HepG2 (cell line): ENCODE data around the gene NDE1. TPM values are rescaled to one million over a fixed set of nuclear protein-coding genes. Genes with fewer than 3 reads are reported as not detected.

Experiments
- ATAC-seq: fragments of 200-7000 bp; cut with Tn5 transposase; 3 replicates; pipeline ENCODE4 v1.9.1; 2020; ENCODE audit warnings: mild to moderate bottlenecking, moderate library complexity
- BruUV-seq: library from RNA; stranded (reverse); fragments of 400-500 nt; replicated peaks from 2 replicates; lab custom pipeline; 2021; lab: Mats Ljungman, UMichigan
- CTCF ChIA-PET: fragments of 300-600 bp; formaldehyde crosslinking; extraction: SDS; loops from one replicate; lab custom pipeline; 2021; ENCODE audit warnings: low total read pairs, inconsistent platforms, low intra/inter-chr PET ratio; lab: Yijun Ruan, JAX
- POLR2A ChIA-PET: fragments of 350-600 bp; sonication (Branson Sonifier 250); formaldehyde crosslinking; loops from one replicate; lab custom pipeline; 2020; ENCODE audit warnings: antibody characterized with exemption, inconsistent platforms; lab: Yijun Ruan, JAX
- DNase-seq: peaks from one replicate; pipeline ENCODE4 v3.0.0-alpha.2; 2015; ENCODE audit warnings: low spot score
- FAIRE-seq: peaks from 3 replicates; lab custom pipeline; 2011; peaks lifted over from hg19 to GRCh38; lab: Jason Lieb, UNC
- H2AFZ ChIP-seq: one replicate; pipeline ENCODE4 v1.6.1; 2011; ENCODE audit warnings: low read length, inconsistent platforms
- H3K27ac ChIP-seq: fragments of 300-600 bp; 3 replicates; pipeline ENCODE4 v1.8.0; 2011; ENCODE audit warnings: mixed run types, mild to moderate bottlenecking, mixed read lengths, low read length, inconsistent platforms; ENCODE audit not compliant: insufficient read depth; ENCODE audit errors: extremely low read length
- H3K27me3 ChIP-seq, 2 experiments: fragments of 200-600 bp in 1 of 2; 2 replicates in 1 of 2; 3 replicates in 1 of 2; pipeline versions ENCODE4 v1.6.0 to v1.8.0; 2011; ENCODE audit warnings: low read length in 2 of 2, mild to moderate bottlenecking in 2 of 2, moderate library complexity in 2 of 2, inconsistent platforms in 1 of 2; ENCODE audit not compliant: insufficient read depth in 2 of 2, control insufficient read depth in 1 of 2
- H3K36me3 ChIP-seq, 2 experiments: fragments of 200-600 bp in 1 of 2; replicated peaks in 1 of 2; 2 replicates in 1 of 2; 3 replicates in 1 of 2; pipeline versions ENCODE4 v1.5.1 to v1.8.0; 2011; ENCODE audit warnings: low read length in 2 of 2, inconsistent platforms in 1 of 2; ENCODE audit not compliant: insufficient read depth in 2 of 2, control insufficient read depth in 1 of 2
- H3K4me1 ChIP-seq: 2 replicates; pipeline ENCODE4 v1.5.1; 2012; ENCODE audit warnings: low read length, inconsistent platforms; ENCODE audit not compliant: insufficient read depth
- H3K4me2 ChIP-seq: 2 replicates; pipeline ENCODE4 v1.6.0; 2011; ENCODE audit warnings: low read depth, low read length, inconsistent platforms
- H3K4me3 ChIP-seq, 3 experiments: fragments of 200-600 bp in 1 of 3; sonication (generic), shearing (Covaris generic) in 1 of 3; replicated peaks in 1 of 3; 2 replicates each; pipeline ENCODE4 v1.5.1; 2011 to 2016; ENCODE audit warnings: low read length in 3 of 3, inconsistent platforms in 2 of 3, low read depth in 2 of 3, mild to moderate bottlenecking in 2 of 3, control low read depth in 1 of 3, mixed read lengths in 1 of 3; ENCODE audit not compliant: insufficient read depth in 1 of 3
- H3K79me2 ChIP-seq: one replicate; pipeline ENCODE4 v1.6.1; 2011; ENCODE audit warnings: low read length, inconsistent platforms; ENCODE audit not compliant: insufficient read depth
- H3K9ac ChIP-seq: 2 replicates; pipeline ENCODE4 v1.6.0; 2011; ENCODE audit warnings: mild to moderate bottlenecking, low read depth, low read length, inconsistent platforms; ENCODE audit not compliant: insufficient read depth
- H3K9me3 ChIP-seq: 2 replicates; pipeline ENCODE4 v1.5.1; 2012; ENCODE audit warnings: mild to moderate bottlenecking, low read length
- H4K20me1 ChIP-seq: 2 replicates; pipeline ENCODE4 v1.6.0; 2011; ENCODE audit warnings: inconsistent platforms, mild to moderate bottlenecking, low read length, moderate library complexity; ENCODE audit not compliant: insufficient read depth
- AHR ChIP-seq: IDR thresholded peaks from 2 replicates; pipeline ENCODE4 v1.6.1; 2018; ENCODE audit warnings: missing genetic modification reagents, missing compliant biosample characterization
- ATF1 ChIP-seq: IDR thresholded peaks from 2 replicates; pipeline ENCODE4 v1.6.1; 2016; ENCODE audit warnings: mild to moderate bottlenecking, control low read depth
- MIER3 ChIP-seq: IDR thresholded peaks from 2 replicates; pipeline ENCODE4 v1.6.1; 2016; ENCODE audit warnings: missing compliant biosample characterization, borderline replicate concordance
- POGK ChIP-seq: sonication (generic); formaldehyde crosslinking; conservative IDR thresholded peaks from 2 replicates; pipeline ENCODE4 v1.8.0; 2022; ENCODE audit warnings: mild to moderate bottlenecking, moderate library complexity, missing genetic modification reagents
- REST ChIP-seq, 2 experiments: IDR thresholded peaks; 2 replicates each; pipeline ENCODE4 v1.6.1; 2011 to 2012; ENCODE audit warnings: low read length in 2 of 2, borderline replicate concordance in 1 of 2, low read depth in 1 of 2, mild to moderate bottlenecking in 1 of 2, moderate library complexity in 1 of 2
- SMYD3 ChIP-seq: sonication (generic); formaldehyde crosslinking; IDR thresholded peaks from 2 replicates; pipeline ENCODE4 v1.8.1; 2023; ENCODE audit warnings: mild to moderate bottlenecking, missing genetic modification reagents
- TCF7L2 ChIP-seq: IDR thresholded peaks from 2 replicates; pipeline ENCODE4 v1.6.1; 2011; ENCODE audit warnings: mild to moderate bottlenecking, low read depth, low read length, moderate library complexity
- ZBTB2 ChIP-seq: sonication (generic); formaldehyde crosslinking; IDR thresholded peaks from 2 replicates; pipeline ENCODE4 v1.8.0; 2022; ENCODE audit warnings: low read depth, missing genetic modification reagents
- ZBTB25 ChIP-seq: IDR thresholded peaks from 2 replicates; pipeline ENCODE4 v1.6.1; 2018; ENCODE audit warnings: missing genetic modification reagents
- ZNF564 ChIP-seq: sonication (generic); formaldehyde crosslinking; IDR thresholded peaks from 2 replicates; pipeline ENCODE4 v1.8.1; 2023; ENCODE audit warnings: mild to moderate bottlenecking, missing genetic modification reagents
- ZNF775 ChIP-seq: sonication (generic); formaldehyde crosslinking; IDR thresholded peaks from 2 replicates; pipeline ENCODE4 v1.4.0; 2020; ENCODE audit warnings: missing genetic modification reagents, mild to moderate bottlenecking, moderate library complexity, borderline replicate concordance
- WGBS: methylation state at CpG from one replicate; pipeline ENCODE4 v1.1.6; 2017; ENCODE audit warnings: low lambda C conversion rate; 5-methylcytosine and 5-hydroxymethylcytosine counted together
- in situ Hi-C: cut with HindIII; loops from 2 replicates; pipeline ENCODE4 v1.10.0; 2017; ENCODE audit warnings: low pct_unique_long_range_greater_than_20kb; ENCODE audit not compliant: extremely low pct_ligation_motif_present
- intact Hi-C: fragments of 100-400 bp; cut with micrococcal nuclease; formaldehyde crosslinking; loops from one replicate; pipeline ENCODE4 v1.10.0; 2022; ENCODE audit not compliant: unreplicated experiment
- polyA plus RNA-seq, 8 experiments: library from polyadenylated mRNA; depleted of rRNA in 3 of 8; stranded (reverse) in 7 of 8; unstranded in 1 of 8; fragments of >200 nt; fragmentation: Illumina TruSeq in 4 of 8; extraction: Trizol in 4 of 8; gene quantifications; 2 replicates each; pipeline versions ENCODE4 v1.2.1 to v1.2.3, GENCODE V29; 2011 to 2016; ENCODE audit warnings: low read depth in 4 of 8, missing spikeins in 1 of 8, mixed read lengths in 1 of 8; ENCODE audit not compliant: insufficient read depth in 1 of 8
- total RNA-seq, 5 experiments: library from RNA; depleted of rRNA; stranded (reverse); fragments of >200 nt; fragmentation: Illumina TruSeq; extraction: Trizol; gene quantifications; 2 replicates each; pipeline ENCODE4 v1.2.3, GENCODE V29; 2016; ENCODE audit warnings: low read depth in 1 of 5

The NDE1 gene
- total and polyA plus RNA-seq, 2 of the 13 experiments (the other 11 are each of a cell fraction or from before 2014, with no cell fraction given), result 40.9 to 72.5 TPM

GRCh38 chr16:15643048-15643945 lies 6.7 kb upstream of the NDE1 start, which contains the start of gene MARF1 (continued):
- TF ChIP-seq AHR (CRISPR knock-in tag), result 0 out of 2 replicates have a peak, but pooled peaks have one; percentile 3
- TF ChIP-seq ZNF564, result no peak
- no peak for TF ChIP-seq ZNF775 (CRISPR knock-in tag)
- peak; percentile 88 for TF ChIP-seq ZBTB2 (CRISPR knock-in tag)
- 0 out of 2 replicates have a peak, but pooled peaks have one; percentile 7 for TF ChIP-seq SMYD3
- no peak; the same call in 1 of the 2 replicates for TF ChIP-seq POGK (CRISPR knock-in tag)

GRCh38 chr16:15643946-15644250 lies 6.1 kb upstream of the NDE1 start:
- peaks cover under 1 to 3% of the 10 kb centered on the region in 2 experiments; a peak in 4 of 5 replicates for H3K36me3 ChIP-seq
- BruUV-seq, result TSS peak; percentile 25
- ChIA-PET CTCF (interaction anchor here (1.2 to 1.9 kb wide), 2 partner anchors 38 to 53 kb away, joined by 3 to 7 read pairs; no protein-coding TSS in a partner anchor), POLR2A (interaction anchor here (1.7 to 5.7 kb wide), 13 partner anchors 9 to 240 kb away, joined by 4 to 121 read pairs (median 22); no protein-coding TSS in a partner anchor)
- no peaks in the 10 kb centered on the region; a peak in 1 of 5 replicates for H3K27me3 ChIP-seq
- no peaks in the 10 kb centered on the region for H3K9me3 ChIP-seq
- ATAC-seq (no peak), FAIRE-seq (no peak), DNase-seq (no peak)
- peaks cover 51% of the 10 kb centered on the region for H3K4me1 ChIP-seq
- H2AFZ ChIP-seq, result no peak overlapping the region
- H3K27ac ChIP-seq, result peak overlapping the region; percentile 99
- no peaks in the 10 kb centered on the region for H4K20me1 ChIP-seq
- peaks cover 27% of the 10 kb centered on the region for H3K79me2 ChIP-seq
- peak overlapping the region; percentile 64 to 99 (median 96) for H3K4me3 ChIP-seq
- under 1% methylated on average over 4 of the region's 4 CpGs for WGBS
- peak overlapping the region; percentile 100 for H3K9ac ChIP-seq
- intact Hi-C loops (loop anchor here (1.0 to 5.0 kb wide), 6 partner anchors 28 to 67 kb away; no protein-coding TSS in a partner anchor), in situ Hi-C loops (no loop called here)
- peak overlapping the region; percentile 97 for H3K4me2 ChIP-seq
- TF ChIP-seq ZBTB25 (CRISPR knock-in tag) (0 out of 2 replicates have a peak, but pooled peaks have one; percentile 16), ATF1 (CRISPR knock-in tag) (0 out of 2 replicates have a peak, but pooled peaks have one; percentile 4), TCF7L2 (no peak), MIER3 (CRISPR knock-in tag) (no peak), REST (IDR thresholded peaks at IDR 0.05; ENCODE audit: borderline replicate concordance in 1 of 2, low read depth in 1 of 2, low read length in 2 of 2) (no peak)
